HEK293 (cell line): ENCODE measurements around the gene LCOR.

ENCODE experiments used
- CTCF ChIA-PET: fragments of 350-600 bp; formaldehyde crosslinking; extraction: SDS; loops from one replicate; lab custom pipeline; 2021; ENCODE audit warnings: antibody characterized with exemption; lab: Yijun Ruan, JAX
- POLR2A ChIA-PET: fragments of 300-600 bp; formaldehyde crosslinking; extraction: SDS; loops from one replicate; lab custom pipeline; 2020; ENCODE audit warnings: antibody characterized with exemption, inconsistent platforms; lab: Yijun Ruan, JAX
- H3K27ac ChIP-seq: fragments of 200-500 bp; sonication (Bioruptor generic); 2 replicates; pipeline ENCODE4 v1.5.1; 2014; ENCODE audit warnings: low read depth, low read length, control low read depth, inconsistent platforms; ENCODE audit errors: extremely low read depth
- H3K36me3 ChIP-seq, 2 experiments: fragments of 200-500 bp in 1 of 2; sonication (Bioruptor generic) in 1 of 2; 1 replicate in 1 of 2; 2 replicates in 1 of 2; pipeline ENCODE4 v1.5.1; 2014 to 2017; ENCODE audit warnings: inconsistent platforms in 2 of 2, low read length in 2 of 2; ENCODE audit not compliant: control insufficient read depth in 2 of 2, insufficient read depth in 1 of 2
- H3K4me1 ChIP-seq: fragments of 200-500 bp; sonication (Bioruptor generic); 2 replicates; pipeline ENCODE4 v1.5.1; 2014; ENCODE audit warnings: mild to moderate bottlenecking, low read length, inconsistent platforms; ENCODE audit not compliant: control insufficient read depth, insufficient read depth
- H3K4me3 ChIP-seq: 2 replicates; pipeline ENCODE4 v1.5.1; 2011; ENCODE audit warnings: low read depth, mild to moderate bottlenecking, control low read depth, low read length, moderate library complexity
- H3K9me3 ChIP-seq: fragments of 200-500 bp; sonication (Bioruptor generic); 2 replicates; pipeline ENCODE4 v1.5.1; 2014; ENCODE audit warnings: low read depth, low read length, inconsistent platforms; ENCODE audit not compliant: control insufficient read depth, insufficient read depth
- EGR2 ChIP-seq: fragments of 450-650 bp; formaldehyde crosslinking; IDR thresholded peaks from 2 replicates; pipeline ENCODE4 v1.5.1; 2016; ENCODE audit warnings: low read depth, missing biosample characterization, missing genetic modification characterization
- FEZF1 ChIP-seq: fragments of 450-650 bp; formaldehyde crosslinking; IDR thresholded peaks from 2 replicates; pipeline ENCODE4 v1.5.1; 2016; ENCODE audit warnings: missing biosample characterization, missing genetic modification characterization
- GLI2 ChIP-seq: fragments of 450-650 bp; formaldehyde crosslinking; IDR thresholded peaks from 2 replicates; pipeline ENCODE4; 2017; ENCODE audit warnings: missing biosample characterization, missing genetic modification characterization, low read depth, borderline replicate concordance
- GLIS1 ChIP-seq: fragments of 450-650 bp; formaldehyde crosslinking; IDR thresholded peaks from 2 replicates; pipeline ENCODE4 v1.5.1; 2016; ENCODE audit warnings: missing biosample characterization, missing genetic modification characterization
- MEIS1 ChIP-seq: sonication (generic); formaldehyde crosslinking; IDR thresholded peaks from 2 replicates; pipeline ENCODE4 v1.8.1; 2022; ENCODE audit warnings: missing genetic modification reagents, mild to moderate bottlenecking, borderline replicate concordance
- PRDM1 ChIP-seq: fragments of 450-650 bp; formaldehyde crosslinking; IDR thresholded peaks from 2 replicates; pipeline ENCODE4; 2016; ENCODE audit warnings: missing biosample characterization, missing genetic modification characterization
- SCRT2 ChIP-seq: fragments of 450-650 bp; formaldehyde crosslinking; IDR thresholded peaks from 2 replicates; pipeline ENCODE4 v1.5.1; 2016; ENCODE audit warnings: missing biosample characterization, missing genetic modification characterization
- YY1 ChIP-seq: fragments of 450-650 bp; formaldehyde crosslinking; IDR thresholded peaks from 2 replicates; pipeline ENCODE4 v1.5.1; 2018; ENCODE audit warnings: missing biosample characterization, missing genetic modification characterization
- ZEB2 ChIP-seq: fragments of 450-650 bp; formaldehyde crosslinking; IDR thresholded peaks from 2 replicates; pipeline ENCODE4 v1.5.1; 2016; ENCODE audit warnings: missing biosample characterization, missing genetic modification characterization
- ZFP69B ChIP-seq: fragments of 450-650 bp; formaldehyde crosslinking; IDR thresholded peaks from 2 replicates; pipeline ENCODE4 v1.5.1; 2016; ENCODE audit warnings: missing biosample characterization, missing genetic modification characterization
- ZNF10 ChIP-seq: fragments of 450-650 bp; formaldehyde crosslinking; IDR thresholded peaks from 2 replicates; pipeline ENCODE4 v1.5.1; 2017; ENCODE audit warnings: missing biosample characterization, missing genetic modification characterization
- ZNF112 ChIP-seq: fragments of 450-650 bp; formaldehyde crosslinking; IDR thresholded peaks from 2 replicates; pipeline ENCODE4 v1.5.0; 2017; ENCODE audit warnings: missing biosample characterization, missing genetic modification characterization
- ZNF19 ChIP-seq: fragments of 450-650 bp; formaldehyde crosslinking; IDR thresholded peaks from 2 replicates; pipeline ENCODE4; 2016; ENCODE audit warnings: missing biosample characterization, missing genetic modification characterization, low read depth
- ZNF214 ChIP-seq: fragments of 450-650 bp; formaldehyde crosslinking; IDR thresholded peaks from 2 replicates; pipeline ENCODE4 v1.5.1; 2017; ENCODE audit warnings: missing biosample characterization, mild to moderate bottlenecking, missing genetic modification characterization, borderline replicate concordance
- ZNF335 ChIP-seq: fragments of 450-650 bp; formaldehyde crosslinking; conservative IDR thresholded peaks from 2 replicates; pipeline ENCODE4 v1.5.1; 2016; ENCODE audit warnings: missing biosample characterization, missing genetic modification characterization
- ZNF366 ChIP-seq: fragments of 450-650 bp; formaldehyde crosslinking; conservative IDR thresholded peaks from 2 replicates; pipeline ENCODE4 v1.5.1; 2016; ENCODE audit warnings: missing biosample characterization, missing genetic modification characterization
- ZNF549 ChIP-seq: fragments of 450-650 bp; IDR thresholded peaks from 2 replicates; pipeline ENCODE4 v1.5.1; 2018; ENCODE audit warnings: missing biosample characterization, missing genetic modification characterization, mild to moderate bottlenecking, inconsistent platforms, moderate library complexity
- ZNF585B ChIP-seq: fragments of 450-650 bp; formaldehyde crosslinking; IDR thresholded peaks from 2 replicates; pipeline ENCODE4 v1.5.1; 2016; ENCODE audit warnings: missing biosample characterization, missing genetic modification characterization
- ZNF610 ChIP-seq: fragments of 450-650 bp; formaldehyde crosslinking; IDR thresholded peaks from 2 replicates; pipeline ENCODE4 v1.5.1; 2016; ENCODE audit warnings: missing biosample characterization, missing genetic modification characterization, borderline replicate concordance
- ZNF692 ChIP-seq: fragments of 450-650 bp; formaldehyde crosslinking; IDR thresholded peaks from 2 replicates; pipeline ENCODE4 v1.5.1; 2016; ENCODE audit warnings: missing biosample characterization, missing genetic modification characterization
- ZNF701 ChIP-seq: fragments of 450-650 bp; formaldehyde crosslinking; IDR thresholded peaks from 2 replicates; pipeline ENCODE4 v1.5.1; 2016; ENCODE audit warnings: missing biosample characterization, missing genetic modification characterization
- ZNF791 ChIP-seq: fragments of 450-650 bp; formaldehyde crosslinking; IDR thresholded peaks from 2 replicates; pipeline ENCODE4 v1.5.1; 2016; ENCODE audit warnings: missing biosample characterization, missing genetic modification characterization
- TF ChIP-seq, protein P1 (sequence below): fragments of 450-650 bp; formaldehyde crosslinking; IDR thresholded peaks from 2 replicates; pipeline ENCODE4 v1.5.1; 2016; ENCODE audit warnings: missing biosample characterization, missing genetic modification characterization
- TF ChIP-seq, protein P2 (sequence below): fragments of 450-650 bp; formaldehyde crosslinking; IDR thresholded peaks from 2 replicates; pipeline ENCODE4 v1.5.1; 2016; ENCODE audit warnings: missing biosample characterization, missing genetic modification characterization, low read depth

The LCOR gene

GRCh38 chr10:97022616-97023015 lies 190.5 kb downstream of the LCOR start:
- H3K9me3 ChIP-seq = no peaks in the 10 kb centered on the region
- H3K4me1 ChIP-seq = peaks cover 11% of the 10 kb centered on the region
- no peaks in the 10 kb centered on the region for H3K36me3 ChIP-seq
- H3K4me3 ChIP-seq = no peak overlapping the region
- no peak overlapping the region for H3K27ac ChIP-seq
- ChIA-PET CTCF (interaction anchor here (1.0 kb wide), 1 partner anchor 15 kb away, joined by 3 read pairs; no protein-coding TSS in a partner anchor), POLR2A (no interaction called here)
- TF ChIP-seq ZNF214 (tag by site-specific recombination) (no peak), GLI2 (tag by site-specific recombination) (no peak), ZNF10 (no peak), ZFP69B (tag by site-specific recombination) (no peak), YY1 (tag by site-specific recombination) (no peak), ZNF112 (tag by site-specific recombination) (no peak), ZNF549 (tag by site-specific recombination) (no peak), ZNF791 (tag by site-specific recombination) (no peak)

DNA sequence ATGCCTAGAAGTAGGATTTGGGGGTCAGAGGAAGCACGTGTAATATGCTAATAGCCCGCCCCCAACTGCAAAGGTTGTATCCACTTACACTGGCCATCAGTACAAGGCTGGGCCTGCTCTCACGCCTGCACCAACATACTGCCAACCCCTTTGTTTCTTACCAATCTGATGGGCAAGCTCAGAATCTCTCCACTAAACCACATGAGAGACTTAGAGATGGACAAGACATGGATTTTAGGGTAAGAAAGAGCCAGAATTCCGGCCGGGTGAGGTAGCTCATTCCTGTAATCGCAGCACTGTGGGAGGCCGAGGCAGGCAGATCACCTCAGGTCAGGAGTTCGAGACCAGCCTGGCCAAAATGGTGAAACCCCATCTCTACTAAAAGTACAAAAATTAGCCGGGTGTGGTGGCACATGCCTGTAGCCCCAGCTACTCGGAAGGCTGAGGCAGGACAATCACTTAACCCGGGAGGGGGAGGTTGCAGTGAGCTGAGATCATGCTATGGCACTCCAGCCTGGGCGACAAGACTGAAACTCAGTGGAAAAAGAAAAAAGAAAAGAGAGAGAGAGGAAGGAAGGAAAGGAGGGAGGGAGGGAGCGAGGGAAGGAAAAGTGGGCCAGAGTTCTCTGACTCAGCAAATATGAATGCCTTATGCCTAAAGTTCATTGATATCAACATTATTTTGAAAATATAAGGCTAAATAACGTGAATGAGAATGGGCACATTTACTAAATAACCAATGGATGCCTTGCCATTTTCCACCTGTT lies 191.5 kb downstream of the LCOR start:
- TF ChIP-seq PRDM1 (tag by site-specific recombination) (0 out of 2 replicates have a peak, but pooled peaks have one; percentile 57), SCRT2 (0 out of 2 replicates have a peak, but pooled peaks have one; percentile 34), MEIS1 (CRISPR knock-in tag) (no peak), ZNF585B (tag by site-specific recombination) (no peak), ZNF366 (tag by site-specific recombination) (peak; percentile 82), ZNF19 (tag by site-specific recombination) (no peak), EGR2 (tag by site-specific recombination) (0 out of 2 replicates have a peak, but pooled peaks have one; percentile 2)
- TF ChIP-seq, protein P1, sequence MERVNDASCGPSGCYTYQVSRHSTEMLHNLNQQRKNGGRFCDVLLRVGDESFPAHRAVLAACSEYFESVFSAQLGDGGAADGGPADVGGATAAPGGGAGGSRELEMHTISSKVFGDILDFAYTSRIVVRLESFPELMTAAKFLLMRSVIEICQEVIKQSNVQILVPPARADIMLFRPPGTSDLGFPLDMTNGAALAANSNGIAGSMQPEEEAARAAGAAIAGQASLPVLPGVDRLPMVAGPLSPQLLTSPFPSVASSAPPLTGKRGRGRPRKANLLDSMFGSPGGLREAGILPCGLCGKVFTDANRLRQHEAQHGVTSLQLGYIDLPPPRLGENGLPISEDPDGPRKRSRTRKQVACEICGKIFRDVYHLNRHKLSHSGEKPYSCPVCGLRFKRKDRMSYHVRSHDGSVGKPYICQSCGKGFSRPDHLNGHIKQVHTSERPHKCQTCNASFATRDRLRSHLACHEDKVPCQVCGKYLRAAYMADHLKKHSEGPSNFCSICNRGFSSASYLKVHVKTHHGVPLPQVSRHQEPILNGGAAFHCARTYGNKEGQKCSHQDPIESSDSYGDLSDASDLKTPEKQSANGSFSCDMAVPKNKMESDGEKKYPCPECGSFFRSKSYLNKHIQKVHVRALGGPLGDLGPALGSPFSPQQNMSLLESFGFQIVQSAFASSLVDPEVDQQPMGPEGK (tag by site-specific recombination) = 0 out of 2 replicates have a peak, but pooled peaks have one; percentile 5
- no peak overlapping the region for H3K27ac ChIP-seq
- H3K36me3 ChIP-seq = no peaks in the 10 kb centered on the region
- no peaks in the 10 kb centered on the region for H3K9me3 ChIP-seq
- peaks cover 11% of the 10 kb centered on the region for H3K4me1 ChIP-seq
- POLR2A ChIA-PET = no interaction called here
- CTCF ChIA-PET = interaction anchor here (0.8 to 6.5 kb wide), 4 partner anchors 9 to 187 kb away, joined by 3 to 73 read pairs (median 9); no protein-coding TSS in a partner anchor
- H3K4me3 ChIP-seq = no peak overlapping the region

DNA sequence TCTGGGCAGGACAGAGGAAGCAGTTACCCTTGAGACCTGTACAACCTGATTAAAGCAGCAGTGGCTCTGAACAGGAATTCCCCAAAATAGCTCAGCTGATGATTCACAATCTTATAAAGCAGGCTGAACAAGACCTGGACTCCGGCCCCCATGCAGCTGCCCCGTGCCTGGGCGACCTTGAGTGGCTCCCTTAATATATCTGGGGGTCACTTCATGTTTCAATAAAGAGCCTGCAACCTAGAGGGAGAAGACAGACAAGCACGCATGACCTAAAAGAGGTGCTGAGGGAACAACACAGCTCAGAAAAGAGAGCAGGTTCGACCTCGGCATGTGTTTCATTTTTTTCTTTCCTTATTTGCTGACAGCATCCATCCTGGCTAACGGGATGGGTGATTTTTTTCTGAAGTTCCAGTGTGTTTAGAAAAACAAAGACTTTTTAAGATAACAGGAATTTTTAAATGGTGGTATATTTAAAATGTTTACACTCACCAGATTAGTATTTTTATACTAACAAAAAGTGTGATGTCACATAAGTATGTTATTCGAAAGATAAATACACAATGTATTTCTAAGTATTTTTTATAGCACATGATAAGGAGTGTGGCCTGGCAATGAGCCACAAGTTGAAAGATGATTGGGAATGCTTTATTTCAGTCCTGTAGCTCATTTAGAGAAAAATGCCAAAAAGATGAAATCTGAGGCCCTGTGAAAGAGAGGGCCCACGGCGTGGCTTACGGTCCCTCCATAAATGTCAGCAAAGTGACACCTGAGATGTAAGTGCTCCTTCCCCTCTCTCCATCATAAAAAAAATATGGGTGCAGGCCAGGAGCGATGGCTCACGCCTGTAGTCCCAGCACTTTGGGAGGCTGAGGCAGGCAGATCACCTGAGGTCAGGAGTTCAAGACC lies 192.3 kb downstream of the LCOR start:
- peaks cover 11% of the 10 kb centered on the region for H3K4me1 ChIP-seq
- TF ChIP-seq FEZF1 (tag by site-specific recombination) = peak; percentile 95
- 0 out of 2 replicates have a peak, but pooled peaks have one; percentile 18 for TF ChIP-seq ZEB2 (tag by site-specific recombination)
- TF ChIP-seq ZNF335 (tag by site-specific recombination) = peak; percentile 56; the same call in 1 of the 2 replicates
- TF ChIP-seq GLIS1 = peak; percentile 80
- no peak for TF ChIP-seq ZNF701 (tag by site-specific recombination)
- TF ChIP-seq ZNF610 (tag by site-specific recombination) = peak; percentile 18; the same call in 1 of the 2 replicates
- peak; percentile 92 for TF ChIP-seq ZNF692 (tag by site-specific recombination)
- no peak for TF ChIP-seq YY1 (tag by site-specific recombination)
- TF ChIP-seq, protein P2, sequence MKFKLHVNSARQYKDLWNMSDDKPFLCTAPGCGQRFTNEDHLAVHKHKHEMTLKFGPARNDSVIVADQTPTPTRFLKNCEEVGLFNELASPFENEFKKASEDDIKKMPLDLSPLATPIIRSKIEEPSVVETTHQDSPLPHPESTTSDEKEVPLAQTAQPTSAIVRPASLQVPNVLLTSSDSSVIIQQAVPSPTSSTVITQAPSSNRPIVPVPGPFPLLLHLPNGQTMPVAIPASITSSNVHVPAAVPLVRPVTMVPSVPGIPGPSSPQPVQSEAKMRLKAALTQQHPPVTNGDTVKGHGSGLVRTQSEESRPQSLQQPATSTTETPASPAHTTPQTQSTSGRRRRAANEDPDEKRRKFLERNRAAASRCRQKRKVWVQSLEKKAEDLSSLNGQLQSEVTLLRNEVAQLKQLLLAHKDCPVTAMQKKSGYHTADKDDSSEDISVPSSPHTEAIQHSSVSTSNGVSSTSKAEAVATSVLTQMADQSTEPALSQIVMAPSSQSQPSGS (tag by site-specific recombination) = 0 out of 2 replicates have a peak, but pooled peaks have one; percentile 27

More for the DNA sequence above, 192.3 kb downstream of the LCOR start:
- Histone ChIP-seq H3K36me3 (no peaks in the 10 kb centered on the region), H3K27ac (0 out of 2 replicates have a peak overlapping the region, but pooled peaks have one; percentile 6), H3K9me3 (no peaks in the 10 kb centered on the region), H3K4me3 (no peak overlapping the region)
- ChIA-PET POLR2A (no interaction called here), CTCF (interaction anchor here (0.6 to 6.5 kb wide), 23 partner anchors 8 to 1525 kb away, joined by 3 to 73 read pairs (median 4); no protein-coding TSS in a partner anchor)
